RKO (cell line): Measurements from ENCODE around the gene MMP15.
"Not testable (repeated sequence)": the region's sequence is repeated elsewhere in the genome, so short reads cannot be mapped to it uniquely, and the experiment has no call there.

Experiments
- DNase-seq: peaks from one replicate; pipeline ENCODE4 v3.0.0-alpha.2; 2016; ENCODE audit warnings: low spot score

The MMP15 gene

GRCh38 chr16:58025351-58026138 is at the start of gene MMP15:
MMP15 (plus strand) TSS chr16:58025754; CDS start chr16:58026351, 597 bp downstream.
- peak; percentile 60 for DNase-seq

DNA sequence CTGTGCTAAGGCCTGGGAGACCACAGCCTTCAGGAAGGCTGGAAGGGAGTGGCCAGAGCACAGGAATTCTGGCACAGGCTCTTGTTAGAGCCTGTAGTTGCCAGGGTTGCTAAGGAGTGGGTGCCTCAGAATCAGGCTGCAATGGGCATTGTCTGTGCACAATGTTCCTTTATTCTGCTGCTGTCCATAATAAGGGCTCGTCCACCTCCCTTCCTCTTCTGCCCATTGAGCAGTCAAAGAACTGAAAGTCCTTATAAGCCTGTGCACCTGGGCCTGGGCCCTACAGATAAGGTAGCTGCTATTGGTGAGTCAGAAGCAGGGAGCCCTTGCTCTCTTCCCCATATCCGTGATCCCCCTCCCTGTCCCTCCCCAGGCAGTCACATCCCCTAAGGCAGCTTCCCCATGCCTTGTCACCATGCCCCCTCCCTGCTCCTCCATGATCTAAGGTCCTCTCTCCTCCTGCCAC is 49.2 kb upstream of the MMP15 start:
- DNase-seq, result no peak

DNA sequence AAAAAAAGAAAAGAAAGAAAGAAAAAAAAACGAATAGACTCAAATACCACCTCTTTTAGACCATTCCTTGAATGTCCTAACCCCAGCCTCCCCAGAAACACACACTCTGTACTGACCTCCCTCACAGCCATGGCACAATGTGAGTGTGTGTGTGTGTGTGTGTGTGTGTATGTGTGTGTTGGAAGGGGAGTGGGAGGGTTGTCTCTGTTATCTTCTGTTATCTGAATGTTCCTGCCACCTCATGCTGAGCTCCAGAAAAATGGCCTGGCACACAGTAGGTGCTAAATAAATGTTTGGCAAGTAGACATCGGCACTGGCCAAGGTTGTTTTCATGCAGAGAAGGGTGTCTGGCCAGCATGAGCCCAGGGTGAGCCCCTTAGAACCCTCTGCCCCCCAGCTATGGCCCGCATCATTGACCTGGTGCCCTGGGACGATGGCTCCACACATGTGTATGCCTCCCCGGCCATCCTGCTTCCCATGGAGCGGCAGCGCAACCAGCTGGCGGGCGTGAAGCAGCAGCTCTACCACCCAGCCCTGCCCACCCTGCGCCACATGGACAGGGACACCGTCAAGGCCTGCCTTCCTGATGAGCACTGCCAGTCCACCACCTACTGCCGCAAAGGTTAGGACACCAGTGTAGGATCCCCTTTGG is 48.0 kb upstream of the MMP15 start:
- no peak for DNase-seq

DNA sequence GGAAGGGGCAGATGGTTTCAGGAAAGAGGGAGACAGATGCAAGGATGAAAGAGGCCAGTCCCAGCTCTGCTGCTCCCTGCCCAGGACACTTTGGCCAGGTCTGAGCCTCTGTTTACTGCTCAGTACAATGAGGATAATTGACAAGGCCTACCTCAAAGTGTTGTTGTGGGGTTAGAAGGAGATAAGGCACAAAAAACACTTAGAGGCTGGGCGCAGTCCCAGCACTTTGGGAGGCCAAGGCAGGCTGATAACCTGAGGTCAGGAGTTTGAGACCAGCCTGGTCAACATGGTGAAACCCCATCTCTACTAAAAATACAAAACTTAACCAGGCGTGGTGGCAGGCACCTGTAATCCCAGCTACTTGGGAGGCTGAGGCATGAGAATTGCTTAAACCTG is 47.5 kb upstream of the MMP15 start:
- DNase-seq, result not testable (repeated sequence)

DNA sequence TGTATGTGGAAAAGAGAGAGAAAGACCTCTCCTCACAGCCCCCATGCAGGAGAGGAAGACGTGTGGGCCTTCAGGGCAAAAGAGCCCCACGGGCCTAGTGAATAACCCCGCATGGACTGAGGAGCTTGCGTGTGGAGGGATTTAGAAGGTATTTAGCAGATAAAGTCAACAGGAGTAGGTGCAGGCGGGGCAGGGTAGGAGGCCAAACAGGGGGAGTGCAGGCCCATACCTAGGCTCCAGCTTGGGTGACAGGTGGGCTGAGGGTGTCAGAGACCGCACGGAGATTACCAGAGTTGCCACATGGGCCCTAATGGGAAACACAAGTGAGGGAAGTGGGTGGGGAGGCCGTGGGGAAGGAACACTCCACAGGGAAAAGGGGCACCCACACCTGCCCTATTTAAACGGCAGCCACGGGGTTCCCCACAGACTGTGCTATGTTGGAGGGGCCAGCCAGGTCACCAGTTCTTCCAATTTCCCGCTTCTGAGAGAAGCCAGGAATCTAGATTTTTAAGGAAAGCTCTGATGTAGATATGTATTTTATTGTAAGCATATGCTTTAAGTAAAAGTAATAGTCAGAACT is 46.5 kb upstream of the MMP15 start:
- DNase-seq, result no peak

GRCh38 chr16:57981636-57982035 is 43.9 kb upstream of the MMP15 start:
- DNase-seq, result no peak

DNA sequence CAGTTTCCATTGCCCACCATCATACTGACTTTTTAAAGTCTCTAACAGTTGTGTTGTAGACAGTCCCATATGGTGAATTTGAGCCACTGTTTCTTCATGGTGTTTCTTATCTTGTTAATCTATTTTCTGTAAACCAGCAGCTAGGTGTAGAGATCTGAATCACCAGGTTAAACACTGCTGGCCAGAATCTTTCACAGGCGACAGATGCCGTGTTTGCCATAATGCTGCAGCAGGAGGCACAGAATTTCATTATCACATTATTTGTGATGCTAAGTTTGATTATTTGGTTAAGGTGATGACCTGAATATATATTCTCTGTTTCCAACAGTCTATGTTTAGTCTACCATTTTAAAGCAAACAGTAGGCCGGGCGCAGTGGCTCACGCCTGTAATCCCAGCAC is 43.2 kb upstream of the MMP15 start:
- DNase-seq, result no peak

DNA sequence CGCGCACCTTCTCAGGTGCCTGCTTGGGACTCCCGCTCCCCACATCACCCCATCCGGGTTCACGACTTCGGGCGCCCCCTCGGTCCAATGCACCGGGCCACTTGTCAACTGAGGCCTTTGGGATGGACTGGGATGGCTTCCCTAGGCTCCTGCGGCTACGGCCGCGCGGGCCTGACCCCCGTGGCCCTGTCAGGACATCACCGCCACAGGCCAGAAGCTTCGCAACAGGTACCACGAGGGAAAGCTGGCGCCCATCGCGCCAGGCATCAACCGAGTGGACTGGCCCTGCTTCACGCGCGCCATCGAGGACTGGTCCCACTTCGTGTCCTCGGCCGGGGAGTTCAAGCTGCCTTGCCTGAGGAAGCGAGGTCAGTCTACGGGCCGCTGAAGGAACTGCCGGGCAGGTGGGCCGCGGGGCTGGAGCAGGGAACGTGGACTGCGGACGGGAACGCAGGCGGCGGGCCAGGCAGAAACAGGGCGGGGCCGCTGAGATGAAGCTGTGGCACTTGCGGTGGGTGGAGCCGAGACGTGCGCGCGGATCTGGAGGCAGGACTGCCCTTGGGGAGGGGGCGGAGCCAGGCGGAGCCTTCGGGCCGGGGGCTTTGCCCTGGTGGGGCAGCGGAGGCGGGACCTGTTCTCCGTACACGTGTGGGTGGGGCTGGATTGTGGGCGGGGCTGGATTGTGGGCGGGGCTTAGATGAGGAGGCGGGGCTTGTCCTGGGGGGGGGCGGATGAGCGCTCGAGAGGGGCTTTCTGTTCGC is 40.9 kb upstream of the MMP15 start:
- DNase-seq, result no peak

- no peak for DNase-seq
Observed at GRCh38 chr16:57985204-57986181, 40.1 kb upstream of the MMP15 start.

- DNase-seq, result no peak
Observed at GRCh38 chr16:57986196-57986595, 39.4 kb upstream of the MMP15 start.

DNA sequence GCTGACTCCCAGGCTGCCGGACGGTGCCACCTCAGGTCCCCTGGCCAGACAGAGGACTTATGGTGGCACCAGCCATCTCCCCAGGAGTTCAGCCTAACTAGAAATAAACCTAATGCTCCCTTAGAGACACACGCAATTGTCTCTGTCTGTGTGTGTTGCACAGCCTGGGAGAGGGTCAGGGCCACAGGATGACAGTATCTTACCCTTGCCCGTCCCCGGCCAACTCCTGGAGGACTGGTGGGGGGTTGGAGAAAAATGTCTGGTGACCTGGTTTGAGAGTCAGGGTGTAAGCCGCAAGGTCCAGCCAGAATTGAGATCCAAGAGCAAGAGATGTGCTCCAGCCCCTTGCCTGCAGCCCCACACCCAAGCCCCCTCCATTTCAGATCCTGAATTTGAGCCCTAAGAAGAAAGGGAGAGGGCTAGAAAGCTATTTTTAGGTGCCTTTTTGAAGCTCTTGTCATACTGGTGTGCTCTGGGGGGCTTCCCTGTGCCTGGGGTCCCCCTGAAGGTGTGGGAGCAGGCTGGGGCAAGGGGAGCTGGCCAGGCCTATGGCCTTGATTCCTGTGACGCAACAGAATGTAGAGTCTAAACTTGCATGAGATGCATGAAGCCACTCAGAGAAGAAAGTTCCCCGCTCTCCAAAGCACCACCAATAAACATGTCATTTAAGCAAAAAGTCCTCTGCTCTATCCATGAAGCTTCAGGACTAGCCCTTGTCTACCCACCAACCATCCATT is 37.9 kb upstream of the MMP15 start:
- DNase-seq, result no peak

- no peak for DNase-seq
Observed at GRCh38 chr16:57988929-57989328, 36.6 kb upstream of the MMP15 start.

DNA sequence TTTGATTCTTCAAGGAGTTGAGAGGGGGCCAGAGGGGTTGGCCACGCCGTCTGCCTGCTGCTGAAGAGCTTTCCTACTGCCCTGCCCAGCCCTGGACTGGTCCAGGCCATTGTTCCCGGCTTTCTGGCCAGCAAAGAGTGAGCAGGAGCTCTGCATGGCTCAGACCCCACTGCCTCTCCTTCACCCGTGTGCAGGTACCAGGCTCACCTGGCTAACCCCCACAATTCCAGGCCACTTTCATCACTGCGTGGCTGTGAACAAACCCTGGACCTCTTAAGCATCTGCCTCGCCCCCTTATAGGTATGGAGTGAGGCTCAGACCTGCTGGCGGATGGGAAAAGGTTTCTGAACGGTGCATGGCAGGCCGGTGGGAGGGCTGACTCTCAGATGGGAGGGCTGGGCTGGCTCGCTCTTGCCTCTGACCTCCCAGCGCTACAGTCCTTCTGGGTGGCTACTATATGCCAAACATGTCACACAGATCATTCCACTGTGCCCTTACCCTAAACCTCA is 33.9 kb upstream of the MMP15 start:
- no peak for DNase-seq

GRCh38 chr16:57992084-57992483 is 33.5 kb upstream of the MMP15 start:
- DNase-seq, result no peak

GRCh38 chr16:57993438-57993837 is 32.1 kb upstream of the MMP15 start:
- no peak for DNase-seq

DNA sequence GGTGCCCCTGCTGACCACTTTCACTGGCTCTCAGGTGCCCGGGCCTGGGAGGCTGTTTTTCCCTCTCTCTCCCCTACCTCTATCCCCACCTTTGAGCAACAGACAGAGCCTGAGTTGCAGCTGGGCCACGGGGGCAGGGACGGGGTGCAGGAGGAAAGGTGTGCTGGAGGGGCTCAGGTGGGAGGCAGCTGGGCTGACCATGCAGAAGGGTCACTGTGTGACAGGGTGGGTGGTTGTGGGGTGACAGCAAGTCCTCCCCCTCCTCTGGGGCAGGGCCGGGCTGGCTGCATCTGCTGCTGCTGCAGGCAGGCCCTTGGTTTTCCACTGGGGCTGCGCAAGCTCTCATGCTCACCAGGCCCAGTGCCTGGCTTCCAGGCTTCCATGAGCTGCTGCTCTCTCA is 31.7 kb upstream of the MMP15 start:
- no peak for DNase-seq

DNA sequence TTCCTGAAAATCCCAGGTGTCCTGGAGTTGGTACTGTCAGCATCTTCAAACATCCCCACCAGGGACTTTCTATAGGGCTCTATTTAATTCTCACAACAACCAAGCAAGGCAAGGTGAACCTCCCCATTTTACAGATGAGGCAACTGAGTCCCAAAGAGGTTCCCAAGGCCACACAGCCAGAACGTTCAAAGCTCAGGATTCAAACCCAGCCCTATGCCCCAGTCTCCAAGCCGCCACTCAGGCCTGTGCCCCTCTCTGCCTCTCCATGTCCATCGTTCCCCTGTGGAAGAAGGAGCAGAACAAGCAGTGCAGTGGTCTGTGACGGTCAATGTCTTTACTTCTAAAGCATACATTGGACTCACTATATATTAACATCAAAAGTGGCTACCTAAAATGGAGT is 31.2 kb upstream of the MMP15 start:
- DNase-seq, result no peak

DNA sequence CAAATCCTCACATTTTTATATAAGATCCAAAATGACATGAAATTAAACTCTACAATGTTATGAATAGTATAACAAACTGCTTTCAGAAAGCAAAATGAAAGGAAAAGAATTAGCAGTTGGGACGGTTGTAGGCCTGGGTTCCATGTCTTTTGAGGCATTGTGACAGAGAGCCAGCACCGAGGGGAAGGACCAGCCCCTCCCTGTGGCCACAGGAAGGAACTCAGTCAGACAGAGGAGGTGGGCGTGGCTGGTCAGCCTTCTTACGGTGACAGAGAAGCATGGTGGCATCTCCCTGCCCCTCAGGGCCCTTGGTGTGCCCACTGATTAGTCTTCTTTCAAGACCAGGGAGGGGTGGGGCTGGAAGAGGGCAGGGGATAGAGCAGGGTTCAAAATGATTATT is 30.8 kb upstream of the MMP15 start:
- peak; percentile 58 for DNase-seq

DNA sequence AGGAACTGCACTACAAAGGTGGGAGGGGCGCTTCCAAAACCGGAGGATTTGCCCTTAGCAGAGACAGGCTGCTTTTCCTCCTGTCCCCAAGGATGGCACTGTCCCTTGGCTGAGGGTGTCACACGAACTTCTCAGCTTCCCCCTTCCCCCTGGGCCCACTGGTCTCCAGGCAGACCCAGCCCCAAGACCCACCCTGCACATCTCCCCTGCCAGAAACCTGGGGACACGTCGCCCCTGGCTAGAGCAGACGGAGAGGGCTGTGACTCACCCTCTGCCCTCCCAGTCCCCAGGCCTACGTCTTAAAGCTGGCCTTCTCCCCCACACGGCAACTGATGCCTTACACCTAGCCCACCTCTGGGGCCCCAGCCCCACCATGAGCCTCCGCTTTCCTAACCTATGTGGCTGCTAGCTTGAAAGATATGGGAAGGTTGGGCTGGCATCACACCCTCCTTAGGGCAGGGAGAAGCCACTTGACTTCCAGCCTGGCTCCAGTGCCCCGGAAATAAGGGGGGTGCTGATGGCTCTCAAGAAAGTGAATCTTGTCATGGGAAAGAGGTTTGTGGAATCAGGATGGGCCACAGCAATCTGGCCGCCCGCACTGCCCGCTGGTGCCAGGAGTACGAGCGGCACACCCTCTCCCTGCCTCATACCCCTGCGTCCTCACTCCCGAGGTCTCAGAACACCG is 29.7 kb upstream of the MMP15 start:
- no peak for DNase-seq
